ENCODE data around the gene SHROOM3.

DNA sequence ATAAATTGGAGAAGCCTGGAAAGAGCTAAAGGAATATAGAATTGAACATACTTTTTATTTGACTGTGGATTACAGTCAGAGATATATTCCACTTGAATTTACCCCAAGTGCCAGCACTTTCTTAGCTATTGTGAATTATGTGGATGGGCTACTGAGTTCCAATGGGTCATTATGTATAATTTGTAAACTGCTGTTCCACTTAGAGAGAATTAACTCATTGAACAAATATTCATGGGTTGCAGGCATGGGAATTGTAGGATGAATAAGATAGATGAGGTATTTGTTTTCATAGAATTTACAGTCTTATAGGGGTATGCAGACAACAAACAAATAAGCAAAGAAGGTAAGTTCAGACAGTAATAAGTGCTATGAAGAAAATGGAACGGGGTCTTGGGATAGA lies 195.7 kb downstream of the SHROOM3 start:
- TF ChIP-seq EZH2 (IDR thresholded peaks at IDR 0.05; ENCODE audit: borderline replicate concordance, insufficient read depth, low read length, poor library complexity, severe bottlenecking) (no peak), POLR2AphosphoS5 (IDR thresholded peaks at IDR 0.05) (no peak), RAD21 (conservative IDR thresholded peaks at IDR 0.05) (no peak), MXI1 (conservative IDR thresholded peaks at IDR 0.05; ENCODE audit: poor library complexity, severe bottlenecking) (no peak), SMC3 (conservative IDR thresholded peaks at IDR 0.05; ENCODE audit: poor library complexity) (no peak), EP300 (conservative IDR thresholded peaks at IDR 0.05; ENCODE audit: poor library complexity, severe bottlenecking) (no peak)
- TF ChIP-seq, protein P1, sequence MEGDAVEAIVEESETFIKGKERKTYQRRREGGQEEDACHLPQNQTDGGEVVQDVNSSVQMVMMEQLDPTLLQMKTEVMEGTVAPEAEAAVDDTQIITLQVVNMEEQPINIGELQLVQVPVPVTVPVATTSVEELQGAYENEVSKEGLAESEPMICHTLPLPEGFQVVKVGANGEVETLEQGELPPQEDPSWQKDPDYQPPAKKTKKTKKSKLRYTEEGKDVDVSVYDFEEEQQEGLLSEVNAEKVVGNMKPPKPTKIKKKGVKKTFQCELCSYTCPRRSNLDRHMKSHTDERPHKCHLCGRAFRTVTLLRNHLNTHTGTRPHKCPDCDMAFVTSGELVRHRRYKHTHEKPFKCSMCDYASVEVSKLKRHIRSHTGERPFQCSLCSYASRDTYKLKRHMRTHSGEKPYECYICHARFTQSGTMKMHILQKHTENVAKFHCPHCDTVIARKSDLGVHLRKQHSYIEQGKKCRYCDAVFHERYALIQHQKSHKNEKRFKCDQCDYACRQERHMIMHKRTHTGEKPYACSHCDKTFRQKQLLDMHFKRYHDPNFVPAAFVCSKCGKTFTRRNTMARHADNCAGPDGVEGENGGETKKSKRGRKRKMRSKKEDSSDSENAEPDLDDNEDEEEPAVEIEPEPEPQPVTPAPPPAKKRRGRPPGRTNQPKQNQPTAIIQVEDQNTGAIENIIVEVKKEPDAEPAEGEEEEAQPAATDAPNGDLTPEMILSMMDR (IDR thresholded peaks at IDR 0.05; ENCODE audit: poor library complexity, severe bottlenecking) = no peak
- TF ChIP-seq, protein P2, sequence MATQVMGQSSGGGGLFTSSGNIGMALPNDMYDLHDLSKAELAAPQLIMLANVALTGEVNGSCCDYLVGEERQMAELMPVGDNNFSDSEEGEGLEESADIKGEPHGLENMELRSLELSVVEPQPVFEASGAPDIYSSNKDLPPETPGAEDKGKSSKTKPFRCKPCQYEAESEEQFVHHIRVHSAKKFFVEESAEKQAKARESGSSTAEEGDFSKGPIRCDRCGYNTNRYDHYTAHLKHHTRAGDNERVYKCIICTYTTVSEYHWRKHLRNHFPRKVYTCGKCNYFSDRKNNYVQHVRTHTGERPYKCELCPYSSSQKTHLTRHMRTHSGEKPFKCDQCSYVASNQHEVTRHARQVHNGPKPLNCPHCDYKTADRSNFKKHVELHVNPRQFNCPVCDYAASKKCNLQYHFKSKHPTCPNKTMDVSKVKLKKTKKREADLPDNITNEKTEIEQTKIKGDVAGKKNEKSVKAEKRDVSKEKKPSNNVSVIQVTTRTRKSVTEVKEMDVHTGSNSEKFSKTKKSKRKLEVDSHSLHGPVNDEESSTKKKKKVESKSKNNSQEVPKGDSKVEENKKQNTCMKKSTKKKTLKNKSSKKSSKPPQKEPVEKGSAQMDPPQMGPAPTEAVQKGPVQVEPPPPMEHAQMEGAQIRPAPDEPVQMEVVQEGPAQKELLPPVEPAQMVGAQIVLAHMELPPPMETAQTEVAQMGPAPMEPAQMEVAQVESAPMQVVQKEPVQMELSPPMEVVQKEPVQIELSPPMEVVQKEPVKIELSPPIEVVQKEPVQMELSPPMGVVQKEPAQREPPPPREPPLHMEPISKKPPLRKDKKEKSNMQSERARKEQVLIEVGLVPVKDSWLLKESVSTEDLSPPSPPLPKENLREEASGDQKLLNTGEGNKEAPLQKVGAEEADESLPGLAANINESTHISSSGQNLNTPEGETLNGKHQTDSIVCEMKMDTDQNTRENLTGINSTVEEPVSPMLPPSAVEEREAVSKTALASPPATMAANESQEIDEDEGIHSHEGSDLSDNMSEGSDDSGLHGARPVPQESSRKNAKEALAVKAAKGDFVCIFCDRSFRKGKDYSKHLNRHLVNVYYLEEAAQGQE (IDR thresholded peaks at IDR 0.05; ENCODE audit: borderline replicate concordance) = no peak

Measured in neural cell (in vitro differentiated cells).